CD1c-positive myeloid dendritic cell (primary cell): ENCODE results near the gene ADAP1.
A peak's percentile ranks its signal among the peaks of the same experiment; 100 is the strongest.

Experiments
- DNase-seq: peaks from one replicate; pipeline ENCODE4 v3.0.0-alpha.2; 2016; ENCODE audit errors: extremely low spot score

ADAP1 gene

GRCh38 chr7:909358-910329 is 44.8 kb downstream of the ADAP1 start:
- DNase-seq, result peak; percentile 97

DNA sequence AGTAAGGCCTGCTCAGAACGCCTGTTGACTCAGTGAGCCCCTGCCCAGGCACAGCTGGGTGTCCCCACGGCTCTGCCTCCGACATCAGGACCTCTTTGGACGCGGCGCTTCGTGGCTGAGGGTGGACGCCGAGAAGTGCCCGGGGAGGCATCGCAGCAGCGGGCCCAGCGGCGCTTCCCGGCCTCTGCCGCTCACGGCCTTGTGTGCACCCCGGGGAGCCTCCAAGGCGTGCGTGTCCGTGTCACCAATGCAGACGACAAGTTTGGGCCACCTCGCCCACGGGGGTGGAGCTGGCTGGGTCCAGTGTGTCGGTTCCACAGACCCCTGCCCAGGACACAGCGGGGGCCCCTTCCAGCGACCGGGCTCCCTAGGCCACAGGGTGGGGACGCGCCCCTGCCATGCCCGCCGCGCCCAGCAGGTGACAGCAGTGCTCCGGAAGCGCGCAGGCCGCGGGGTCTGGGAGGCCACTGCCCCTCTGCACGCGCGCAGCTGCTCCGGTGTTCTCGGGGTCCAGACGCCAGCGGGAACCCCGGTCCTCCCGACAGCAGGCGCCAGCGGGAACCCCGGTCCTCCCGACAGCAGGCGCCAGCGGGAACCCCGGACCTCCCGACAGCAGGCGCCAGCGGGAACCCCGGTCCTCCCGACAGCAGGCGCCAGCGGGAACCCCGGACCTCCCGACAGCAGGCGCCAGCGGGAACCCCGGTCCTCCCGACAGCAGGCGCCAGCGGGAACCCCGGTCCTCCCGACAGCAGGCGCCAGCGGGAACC is 45.7 kb downstream of the ADAP1 start:
- DNase-seq, result peak; percentile 67

- no peak for DNase-seq
These were observed 46.3 kb downstream of the ADAP1 start for GRCh38 chr7:908159-908581.

DNA sequence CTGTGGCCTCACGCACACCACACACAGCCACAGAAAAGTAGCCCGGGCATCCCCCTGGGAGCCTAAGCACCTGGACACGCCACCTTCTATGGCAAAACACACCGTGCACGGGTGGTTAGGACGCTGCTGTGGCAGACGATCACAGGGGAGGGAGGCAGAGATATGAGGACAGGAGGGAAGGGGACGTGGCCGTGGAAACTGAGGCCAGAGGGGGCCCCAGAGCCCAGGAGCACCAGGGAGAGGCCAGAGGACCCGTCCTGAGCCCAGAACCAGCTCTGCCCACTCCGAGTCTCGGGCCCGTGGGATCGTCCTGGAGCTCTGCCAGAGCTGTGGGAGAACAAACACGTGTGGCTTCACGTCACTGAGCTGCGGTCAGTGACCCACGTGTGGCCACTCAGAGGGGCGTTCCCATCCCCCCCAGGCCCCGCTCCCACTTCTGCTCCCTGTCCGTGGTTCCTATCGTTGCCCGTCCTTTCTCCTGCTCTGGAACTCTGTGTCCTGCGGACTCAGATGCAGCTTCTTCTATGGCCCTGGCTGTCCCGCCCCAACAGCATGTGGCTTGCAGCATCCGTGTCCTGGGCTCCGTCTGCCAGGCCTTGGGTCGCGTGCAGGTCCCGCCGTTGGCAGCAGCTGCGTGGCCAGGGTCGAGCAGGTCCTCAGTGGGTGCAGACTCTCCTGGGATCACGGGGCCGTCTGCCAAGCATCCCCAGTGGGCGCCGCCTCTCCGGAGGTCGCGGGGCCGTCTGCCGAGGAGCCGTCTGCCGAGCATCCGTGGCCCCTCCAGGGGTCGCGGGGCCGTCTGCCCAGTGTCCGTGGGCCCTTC is 47.1 kb downstream of the ADAP1 start:
- no peak for DNase-seq

DNA sequence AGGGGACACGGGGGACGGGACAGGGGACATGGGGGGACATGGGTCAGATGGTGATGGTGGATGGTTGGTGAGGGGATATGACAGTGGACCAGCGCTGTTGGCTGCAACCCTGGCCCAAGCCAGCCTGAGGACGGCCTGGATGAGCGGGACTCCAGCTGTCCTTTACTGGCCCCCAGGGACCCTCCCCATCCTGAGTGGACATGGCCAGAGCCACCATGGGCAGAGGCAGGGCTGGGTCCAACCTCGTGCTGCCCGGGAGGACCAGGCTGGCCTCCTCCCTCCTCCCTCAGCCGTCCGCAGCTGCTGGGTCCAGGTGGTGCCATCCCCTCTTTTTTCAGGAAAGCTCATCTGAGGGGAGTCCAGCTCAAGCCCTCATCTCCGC is 47.7 kb downstream of the ADAP1 start:
- DNase-seq, result no peak

DNA sequence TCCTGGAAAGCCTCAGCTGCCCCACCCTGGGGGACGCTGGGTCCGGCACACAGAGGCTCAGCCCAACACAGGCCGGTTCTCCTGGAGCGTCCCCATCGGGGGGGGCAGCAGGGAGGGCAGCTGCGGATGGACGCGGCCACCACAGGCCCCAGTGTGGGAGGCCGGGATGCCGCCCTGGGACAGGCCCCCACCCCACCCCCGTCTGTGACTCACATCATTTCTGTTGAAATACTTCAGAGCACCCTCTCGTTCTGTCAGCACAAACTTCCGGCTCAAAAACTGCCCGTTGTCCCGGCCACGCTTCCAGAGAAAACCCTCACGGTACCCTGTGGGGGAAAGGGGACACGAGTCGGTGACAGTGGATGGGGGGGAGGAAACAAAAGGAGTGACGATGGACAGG is 49.6 kb downstream of the ADAP1 start:
- peak; percentile 59 for DNase-seq

GRCh38 chr7:903921-904755 is 50.3 kb downstream of the ADAP1 start:
- DNase-seq, result no peak

DNA sequence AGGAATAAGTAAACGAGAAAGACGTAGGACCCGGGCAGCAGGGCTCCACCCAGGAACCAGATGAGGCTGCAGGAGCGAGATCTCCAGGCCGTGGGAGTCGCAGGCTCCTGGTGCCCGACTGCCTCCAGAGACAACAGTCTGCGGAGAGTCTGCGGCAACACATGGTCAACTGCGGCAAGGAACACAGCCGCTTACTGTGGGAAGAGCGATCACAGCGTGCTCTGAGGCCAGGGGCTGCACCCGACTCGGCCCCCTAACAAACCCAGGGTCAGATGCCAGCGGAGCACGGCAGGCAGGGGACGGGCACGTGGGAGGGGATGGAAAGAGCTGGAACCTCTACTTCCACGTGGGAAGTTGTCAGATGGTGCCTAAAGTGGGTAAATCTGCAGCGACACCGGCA is 51.5 kb downstream of the ADAP1 start:
- DNase-seq, result no peak

DNA sequence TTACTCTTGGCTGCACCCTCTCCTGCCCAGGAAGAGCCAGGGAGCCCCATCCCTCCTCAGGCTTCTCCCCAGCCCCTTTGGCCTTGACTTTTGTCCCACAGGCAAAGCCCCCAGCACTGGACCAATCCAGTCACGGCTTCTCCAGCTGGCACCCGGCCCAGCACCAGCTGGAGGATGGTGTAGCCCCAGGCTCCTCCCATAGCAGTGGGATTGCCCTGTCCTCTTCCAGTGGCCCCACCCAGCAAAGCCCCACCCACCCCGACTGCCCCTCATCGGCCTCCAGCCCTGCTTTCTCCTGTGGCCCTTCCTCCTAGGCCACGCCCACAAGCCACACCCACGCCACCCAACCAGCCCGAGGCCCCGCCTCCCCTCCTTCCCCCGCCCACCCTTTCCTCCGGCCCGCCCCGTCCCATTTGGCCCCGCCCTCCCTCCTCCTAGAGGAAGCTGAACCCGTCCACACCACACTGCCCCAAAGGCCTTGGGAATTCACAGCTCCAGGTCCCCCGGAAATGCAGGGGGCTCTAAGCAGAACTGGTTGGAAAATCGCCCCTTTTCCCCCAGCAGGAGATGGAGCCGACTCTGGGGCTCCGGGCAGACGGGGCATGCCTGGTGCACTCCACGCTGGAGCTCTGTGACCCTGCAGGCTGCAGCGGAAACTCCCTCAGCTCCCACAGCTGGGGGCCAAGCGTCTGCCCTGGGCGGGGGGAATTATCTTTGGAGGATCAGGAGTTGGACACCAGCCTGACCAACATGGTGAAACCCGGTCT is 52.9 kb downstream of the ADAP1 start:
- peak; percentile 89 for DNase-seq

DNA sequence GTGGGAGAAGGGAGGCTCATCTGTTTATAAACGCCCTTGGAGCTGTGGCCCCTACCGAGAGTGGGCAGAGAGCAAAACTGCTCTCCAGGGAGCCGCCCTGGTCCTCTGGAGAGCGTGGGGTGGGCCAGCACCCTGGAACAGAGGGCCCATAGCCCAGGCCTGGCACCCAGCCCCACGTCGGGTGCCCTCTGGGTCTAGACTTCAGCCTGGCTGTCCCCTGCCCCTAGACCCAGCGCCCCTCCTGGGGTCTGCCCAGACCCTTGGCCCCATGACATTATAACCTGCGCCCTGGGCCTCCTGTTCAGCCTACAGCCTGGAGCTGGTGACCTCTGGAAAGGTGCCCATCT is 53.5 kb downstream of the ADAP1 start:
- no peak for DNase-seq

- no peak for DNase-seq
These were observed 54.0 kb downstream of the ADAP1 start for GRCh38 chr7:900331-901040.

GRCh38 chr7:899806-900205 is 54.7 kb downstream of the ADAP1 start:
- no peak for DNase-seq

DNA sequence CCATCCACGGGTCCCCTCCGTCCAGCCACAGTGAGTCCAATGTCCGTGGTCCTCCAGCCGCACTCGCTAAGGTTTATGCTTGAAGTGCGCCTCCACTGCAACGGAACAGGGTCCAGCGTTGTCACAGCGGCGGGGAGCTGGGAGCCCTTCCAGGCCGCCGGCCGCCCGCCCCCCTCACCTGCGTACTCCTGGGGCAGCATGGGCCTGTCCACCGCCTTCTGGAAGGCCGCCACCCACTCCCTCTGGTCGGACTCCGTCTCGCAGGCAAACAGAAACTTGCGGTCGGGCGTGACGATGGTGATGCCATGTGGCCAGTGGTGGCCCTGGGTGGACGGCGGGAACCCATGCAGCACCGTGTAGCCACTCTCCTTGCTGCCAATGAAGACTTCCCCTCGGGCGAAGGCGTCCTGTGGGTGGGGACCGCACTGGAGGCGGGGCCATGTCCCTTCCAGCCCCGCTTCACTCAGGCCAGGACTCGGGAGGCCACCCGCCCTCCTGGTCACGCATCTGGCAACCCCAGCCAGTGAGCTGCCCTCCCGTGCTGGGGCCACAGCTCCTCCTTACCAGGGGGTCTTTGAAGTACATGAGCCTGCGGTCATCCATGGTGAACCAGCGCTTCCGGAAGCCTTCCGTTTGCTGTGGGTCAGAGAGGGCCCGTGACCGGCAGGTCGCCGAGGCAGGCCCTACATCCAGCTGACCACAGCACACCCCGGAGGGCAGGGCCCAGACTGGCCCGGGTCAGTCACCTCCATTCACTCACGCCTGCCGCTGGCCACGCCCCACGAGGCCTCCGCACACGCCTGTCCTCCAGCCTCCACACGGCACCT is 55.4 kb downstream of the ADAP1 start:
- no peak for DNase-seq

DNA sequence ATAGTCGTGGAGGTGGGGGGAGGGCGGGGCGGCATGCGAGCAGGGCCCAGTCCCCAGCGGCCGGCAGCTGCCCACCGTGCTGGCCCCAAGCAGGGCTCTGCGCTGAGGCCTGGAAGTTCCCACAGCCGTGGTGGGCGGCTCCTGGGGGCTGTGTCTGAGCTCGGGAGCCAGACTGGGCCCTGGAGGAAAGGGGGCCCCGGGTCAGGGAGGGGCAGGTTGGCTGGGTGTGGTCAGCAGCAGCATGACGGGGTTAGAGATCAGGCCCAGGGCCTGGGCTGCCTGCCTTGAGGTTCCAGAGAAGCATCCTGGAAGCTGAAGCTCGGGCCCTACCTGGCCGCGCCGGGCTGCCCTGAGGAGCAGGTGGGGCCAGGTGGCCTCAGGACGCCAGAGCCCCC is 56.0 kb downstream of the ADAP1 start:
- no peak for DNase-seq

DNA sequence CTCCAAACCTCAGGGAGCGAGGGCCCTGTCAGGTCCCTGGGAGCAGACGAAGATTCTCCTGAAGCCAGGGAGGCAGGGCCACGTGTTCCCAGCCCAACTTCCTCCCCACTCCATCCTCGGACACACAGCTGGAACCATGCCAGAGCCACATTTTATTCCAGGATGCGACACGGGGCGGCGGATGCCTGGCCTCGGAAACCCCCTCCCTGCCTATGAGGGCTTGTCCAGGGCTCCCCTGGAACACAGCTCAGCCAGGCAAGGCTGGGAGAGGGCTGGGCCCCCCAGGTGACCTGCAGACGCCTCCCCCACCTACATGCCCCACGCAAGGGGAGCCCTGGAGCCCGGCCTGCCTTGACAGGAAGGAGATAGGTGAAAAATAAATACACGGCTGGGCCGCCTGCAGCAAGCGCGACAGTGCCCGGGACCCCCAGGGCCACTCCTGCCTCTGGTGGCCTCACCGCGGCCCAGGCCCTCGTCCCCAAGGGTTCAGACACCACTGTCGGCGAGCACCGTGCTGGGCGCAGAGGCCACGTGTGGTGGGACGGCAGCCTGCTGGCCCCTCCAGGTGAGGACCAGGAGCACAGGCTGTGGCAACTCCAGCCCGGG is 56.6 kb downstream of the ADAP1 start:
- no peak for DNase-seq

DNA sequence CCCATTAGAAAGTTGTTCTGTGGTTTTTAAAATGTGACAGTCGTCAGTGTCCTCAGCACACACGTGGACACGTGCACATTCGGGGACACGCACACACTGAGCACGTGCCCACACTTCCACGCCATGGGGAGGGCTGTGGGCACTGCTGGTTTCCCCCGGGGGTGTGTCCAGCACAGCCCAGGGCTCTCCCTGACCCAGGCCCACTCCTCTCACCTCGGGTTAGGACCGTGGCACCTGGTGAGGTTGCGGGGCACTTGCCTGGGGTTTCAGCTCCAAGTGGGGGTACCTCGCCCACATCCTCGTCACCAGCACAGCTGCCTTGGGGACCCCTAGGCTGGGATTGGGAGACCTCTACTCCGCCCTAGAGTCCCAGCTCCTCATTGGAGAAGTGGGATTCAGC is 57.4 kb downstream of the ADAP1 start:
- DNase-seq, result no peak

DNA sequence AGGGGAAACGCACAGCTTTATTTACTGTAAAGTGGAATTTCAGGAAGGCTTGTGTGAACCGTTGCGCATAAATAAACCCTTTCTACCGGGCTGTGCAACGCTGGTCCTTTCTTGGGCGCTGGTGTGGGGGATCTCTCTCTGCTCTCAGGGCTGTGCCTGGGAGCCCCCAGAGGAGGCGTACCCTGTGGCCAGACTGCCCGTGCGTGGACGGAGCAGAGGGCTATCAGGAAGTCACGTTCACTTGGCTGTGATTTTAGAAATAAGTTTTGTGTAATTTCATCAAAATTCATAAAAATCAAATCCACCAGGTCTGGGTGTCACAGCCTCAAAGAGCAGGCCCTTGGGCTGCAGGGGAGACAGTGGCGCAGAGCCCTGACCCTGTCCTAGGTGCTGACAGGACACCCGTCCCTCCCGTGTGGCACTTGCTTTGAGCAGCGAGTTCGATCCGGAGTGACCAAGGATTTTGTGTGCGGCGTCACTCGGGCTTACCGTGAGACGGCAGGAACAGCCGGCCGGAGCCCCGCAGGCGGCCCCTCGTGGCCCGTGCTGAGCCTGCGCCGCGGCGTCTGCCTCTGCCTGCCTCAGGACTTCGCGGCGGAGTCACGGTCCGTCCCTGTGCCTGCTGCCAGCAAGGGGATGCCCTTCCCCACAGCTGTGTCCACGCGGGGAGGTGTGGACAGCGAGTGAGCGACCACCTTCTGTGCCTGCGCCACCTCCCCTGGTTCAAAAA is 58.0 kb downstream of the ADAP1 start:
- DNase-seq, result no peak
